ENCODE measurements around the gene CREB3L1. TPM values are rescaled to one million over a fixed set of nuclear protein-coding genes. Genes with fewer than 3 reads are reported as not detected.
A peak's percentile ranks its signal among the peaks of the same experiment; 100 is the strongest.
"Not testable (repeated sequence)": the region's sequence is repeated elsewhere in the genome, so short reads cannot be mapped to it uniquely, and the experiment has no call there.

The CREB3L1 gene
- polyA plus RNA-seq, 1 experiment = 24.2 TPM

GRCh38 chr11:46302866-46303265 is 25.4 kb downstream of the CREB3L1 start:
- no peak overlapping the region for H3K27ac ChIP-seq (ENCODE audit: low read depth, low read length)

GRCh38 chr11:46304036-46304435 is 26.6 kb downstream of the CREB3L1 start:
- not testable (repeated sequence) for DNase-seq (ENCODE audit: low read depth, low spot score); H3K27me3 ChIP-seq (ENCODE audit: control insufficient read depth, insufficient read depth, low read length); H3K9me3 ChIP-seq (ENCODE audit: control insufficient read depth, insufficient read depth, low read length); H3K27ac ChIP-seq (ENCODE audit: low read depth, low read length); H3K4me3 ChIP-seq (ENCODE audit: low read depth, low read length)
- POLR2A ChIA-PET = interaction anchor here (1.3 kb wide), 1 partner anchor 55 kb away, joined by 3 read pairs; no protein-coding TSS in a partner anchor
- CTCF ChIA-PET = interaction anchor here (0.6 to 1.9 kb wide), 4 partner anchors 11 to 64 kb away, joined by 3 to 11 read pairs (median 4); no protein-coding TSS in a partner anchor

More at GRCh38 chr11:46302866-46303265, 25.4 kb downstream of the CREB3L1 start:
- POLR2A ChIA-PET = no interaction called here
- CTCF ChIA-PET = interaction anchor here (1.9 kb wide), 1 partner anchor 63 kb away, joined by 11 read pairs; no protein-coding TSS in a partner anchor
- no peak overlapping the region for H3K4me3 ChIP-seq (ENCODE audit: low read depth, low read length)
- H3K9me3 ChIP-seq (ENCODE audit: control insufficient read depth, insufficient read depth, low read length) = no peaks in the 10 kb centered on the region
- TF ChIP-seq, protein P1, sequence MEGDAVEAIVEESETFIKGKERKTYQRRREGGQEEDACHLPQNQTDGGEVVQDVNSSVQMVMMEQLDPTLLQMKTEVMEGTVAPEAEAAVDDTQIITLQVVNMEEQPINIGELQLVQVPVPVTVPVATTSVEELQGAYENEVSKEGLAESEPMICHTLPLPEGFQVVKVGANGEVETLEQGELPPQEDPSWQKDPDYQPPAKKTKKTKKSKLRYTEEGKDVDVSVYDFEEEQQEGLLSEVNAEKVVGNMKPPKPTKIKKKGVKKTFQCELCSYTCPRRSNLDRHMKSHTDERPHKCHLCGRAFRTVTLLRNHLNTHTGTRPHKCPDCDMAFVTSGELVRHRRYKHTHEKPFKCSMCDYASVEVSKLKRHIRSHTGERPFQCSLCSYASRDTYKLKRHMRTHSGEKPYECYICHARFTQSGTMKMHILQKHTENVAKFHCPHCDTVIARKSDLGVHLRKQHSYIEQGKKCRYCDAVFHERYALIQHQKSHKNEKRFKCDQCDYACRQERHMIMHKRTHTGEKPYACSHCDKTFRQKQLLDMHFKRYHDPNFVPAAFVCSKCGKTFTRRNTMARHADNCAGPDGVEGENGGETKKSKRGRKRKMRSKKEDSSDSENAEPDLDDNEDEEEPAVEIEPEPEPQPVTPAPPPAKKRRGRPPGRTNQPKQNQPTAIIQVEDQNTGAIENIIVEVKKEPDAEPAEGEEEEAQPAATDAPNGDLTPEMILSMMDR (IDR thresholded peaks at IDR 0.05; ENCODE audit: low read depth, low read length) = no peak
- no peaks in the 10 kb centered on the region for H3K27me3 ChIP-seq (ENCODE audit: control insufficient read depth, insufficient read depth, low read length)
- no peak for DNase-seq (ENCODE audit: low read depth, low spot score)

DNA sequence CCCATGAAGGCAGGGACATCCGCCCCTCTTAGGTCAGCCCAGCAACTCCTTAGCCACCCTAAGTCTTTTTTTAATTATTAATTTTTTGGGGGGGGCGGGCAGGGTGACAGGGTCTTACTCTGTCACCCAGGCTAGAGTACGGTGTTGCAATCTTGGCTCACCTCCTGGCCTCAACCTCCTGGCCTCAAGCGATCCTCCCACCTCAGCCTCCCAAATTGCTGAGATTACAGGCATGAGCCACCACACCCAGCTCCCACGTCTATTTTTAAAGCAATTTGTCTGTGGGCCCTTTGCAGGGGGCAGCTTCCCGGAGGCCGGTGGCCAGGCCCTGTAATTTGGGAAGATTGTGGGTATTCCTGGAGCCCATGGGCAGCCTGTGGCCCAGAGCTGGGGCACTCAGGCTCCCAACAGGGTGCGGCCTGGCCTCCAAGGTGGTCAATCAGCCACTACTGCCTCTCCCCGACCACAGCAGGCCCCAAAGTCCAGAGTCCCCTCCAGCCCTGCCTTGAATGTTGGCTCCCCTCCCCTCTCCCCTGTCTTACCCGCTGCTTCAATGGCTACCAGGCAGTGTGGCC is 27.2 kb downstream of the CREB3L1 start:
- ChIA-PET POLR2A (interaction anchor here (1.3 kb wide), 1 partner anchor 56 kb away, joined by 3 read pairs; no protein-coding TSS in a partner anchor), CTCF (interaction anchor here (1.0 to 1.1 kb wide), 2 partner anchors 10 to 26 kb away, joined by 3 to 4 read pairs; no protein-coding TSS in a partner anchor)
- DNase-seq (ENCODE audit: low read depth, low spot score) = no peak
- Histone ChIP-seq H3K4me3 (ENCODE audit: low read depth, low read length) (no peak overlapping the region), H3K27me3 (ENCODE audit: control insufficient read depth, insufficient read depth, low read length) (no peaks in the 10 kb centered on the region), H3K27ac (ENCODE audit: low read depth, low read length) (peak overlapping the region; percentile 57), H3K9me3 (ENCODE audit: control insufficient read depth, insufficient read depth, low read length) (no peaks in the 10 kb centered on the region)
- TF ChIP-seq, protein P1 (IDR thresholded peaks at IDR 0.05; ENCODE audit: low read depth, low read length) = no peak

- Histone ChIP-seq H3K27ac (ENCODE audit: low read depth, low read length) (peak overlapping the region; percentile 57), H3K9me3 (ENCODE audit: control insufficient read depth, insufficient read depth, low read length) (no peaks in the 10 kb centered on the region), H3K27me3 (ENCODE audit: control insufficient read depth, insufficient read depth, low read length) (no peaks in the 10 kb centered on the region), H3K4me3 (ENCODE audit: low read depth, low read length) (no peak overlapping the region)
- CTCF ChIA-PET = interaction anchor here (7.1 kb wide), 1 partner anchor 65 kb away, joined by 190 read pairs; no protein-coding TSS in a partner anchor
- POLR2A ChIA-PET = interaction anchor here (1.3 kb wide), 1 partner anchor 9 kb away, joined by 4 read pairs; no protein-coding TSS in a partner anchor
- no peak for DNase-seq (ENCODE audit: low read depth, low spot score)
- TF ChIP-seq, protein P1 (IDR thresholded peaks at IDR 0.05; ENCODE audit: low read depth, low read length) = no peak
These were observed 27.8 kb downstream of the CREB3L1 start for GRCh38 chr11:46305295-46305694.

DNA sequence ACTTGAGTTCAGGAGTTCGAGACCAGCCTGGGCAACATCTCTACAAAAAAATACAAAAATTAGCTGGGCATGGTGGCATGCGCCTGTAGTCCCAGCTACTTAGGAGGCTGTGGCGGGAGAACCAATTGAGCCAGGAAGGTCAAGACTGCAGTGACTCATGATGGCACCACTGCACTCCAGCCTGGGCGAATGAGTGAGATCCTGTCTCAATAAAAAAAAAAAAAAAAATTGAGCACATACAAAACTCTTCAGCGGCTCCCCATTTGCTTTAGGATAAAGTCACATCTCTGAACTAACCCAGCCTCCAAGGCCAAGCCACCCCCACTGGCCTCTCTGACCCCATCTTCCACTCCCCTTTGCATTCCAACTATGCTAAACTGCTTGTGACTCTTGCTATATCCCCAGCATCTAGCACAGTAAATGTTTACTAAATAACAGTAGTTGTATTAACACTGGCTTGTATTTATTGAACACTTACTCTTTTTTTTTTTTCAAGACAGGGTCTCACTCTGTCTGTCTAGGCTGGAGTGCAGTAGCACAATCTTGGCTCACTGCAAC is 28.9 kb downstream of the CREB3L1 start:
- Histone ChIP-seq H3K27ac (ENCODE audit: low read depth, low read length) (peak overlapping the region; percentile 21), H3K9me3 (ENCODE audit: control insufficient read depth, insufficient read depth, low read length) (no peaks in the 10 kb centered on the region), H3K27me3 (ENCODE audit: control insufficient read depth, insufficient read depth, low read length) (no peaks in the 10 kb centered on the region), H3K4me3 (ENCODE audit: low read depth, low read length) (no peak overlapping the region)
- no peak for DNase-seq (ENCODE audit: low read depth, low spot score)
- CTCF ChIA-PET = interaction anchor here (0.7 to 7.1 kb wide), 4 partner anchors 9 to 423 kb away, joined by 3 to 190 read pairs (median 5); no protein-coding TSS in a partner anchor
- POLR2A ChIA-PET = interaction anchor here (1.3 kb wide), 1 partner anchor 10 kb away, joined by 4 read pairs; no protein-coding TSS in a partner anchor
- TF ChIP-seq, protein P1 (IDR thresholded peaks at IDR 0.05; ENCODE audit: low read depth, low read length) = no peak
